ENCODE results near the gene TENT4A. TPM values are rescaled to one million over a fixed set of nuclear protein-coding genes. Genes with fewer than 3 reads are reported as not detected.

Gene TENT4A
- total and polyA plus RNA-seq, 11 donors, result 4.3 to 20.3 (median 11.2) TPM

GRCh38 chr5:6675784-6676491 is 37.3 kb upstream of the TENT4A start:
- no peaks in the 10 kb centered on the region for H3K36me3 ChIP-seq
- H3K4me3 ChIP-seq, result no peak overlapping the region
- no peak for DNase-seq
- H3K4me1 ChIP-seq, result no peaks in the 10 kb centered on the region
- 87 to 97% (median 92%) methylated on average over 5 of the region's 5 CpGs for WGBS, 4 donors
- H3K27ac ChIP-seq, result no peak overlapping the region
- no peak for ATAC-seq
- TF ChIP-seq CTCF (IDR thresholded peaks at IDR 0.05) (no peak), POLR2A (IDR thresholded peaks at IDR 0.05) (no peak)
- peaks cover 0 to 4% (median 0%) of the 10 kb centered on the region in 12 donors for H3K9me3 ChIP-seq
- intact Hi-C loops (cut with DNase I), result no loop called here
- no peaks in the 10 kb centered on the region for H3K27me3 ChIP-seq

- H3K27me3 ChIP-seq, result no peaks in the 10 kb centered on the region
- H3K27ac ChIP-seq, result no peak overlapping the region
- peaks cover 0 to 4% (median 0%) of the 10 kb centered on the region in 12 donors for H3K9me3 ChIP-seq
- no peaks in the 10 kb centered on the region for H3K36me3 ChIP-seq
- no peak for DNase-seq
- ATAC-seq, result no peak
- 74 to 87% (median 86%) methylated on average over 2 of the region's 2 CpGs for WGBS, 4 donors
- TF ChIP-seq POLR2A (IDR thresholded peaks at IDR 0.05), result no peak
- H3K4me3 ChIP-seq, result no peak overlapping the region
- intact Hi-C loops (cut with DNase I), result no loop called here
- H3K4me1 ChIP-seq, result no peaks in the 10 kb centered on the region
These were observed 36.5 kb upstream of the TENT4A start for GRCh38 chr5:6676702-6677101.

GRCh38 chr5:6678385-6678784 is 34.8 kb upstream of the TENT4A start:
- TF ChIP-seq CTCF (IDR thresholded peaks at IDR 0.05) (no peak), POLR2A (IDR thresholded peaks at IDR 0.05) (no peak)
- Histone ChIP-seq H3K4me3 (no peak overlapping the region), H3K27me3 (peaks cover 0 to 4% (median 0%) of the 10 kb centered on the region in 9 donors), H3K27ac (no peak overlapping the region), H3K9me3 (peaks cover 0 to under 1% (median 0%) of the 10 kb centered on the region in 12 donors), H3K4me1 (no peaks in the 10 kb centered on the region), H3K36me3 (no peaks in the 10 kb centered on the region)
- ATAC-seq (no peak), DNase-seq (no peak)
- intact Hi-C loops (cut with DNase I), result no loop called here
- 67 to 94% (median 86%) methylated on average over 1 of the region's 1 CpG for WGBS, 4 donors

- ATAC-seq (no peak), DNase-seq (no peak)
- intact Hi-C loops (cut with DNase I), result no loop called here
- Histone ChIP-seq H3K4me3 (no peak overlapping the region), H3K9me3 (no peaks in the 10 kb centered on the region), H3K36me3 (no peaks in the 10 kb centered on the region), H3K27ac (no peak overlapping the region), H3K27me3 (peaks cover 0 to 13% (median 0%) of the 10 kb centered on the region in 9 donors), H3K4me1 (no peaks in the 10 kb centered on the region)
- TF ChIP-seq POLR2A (IDR thresholded peaks at IDR 0.05) (no peak), CTCF (IDR thresholded peaks at IDR 0.05) (no peak)
- WGBS, 4 donors, result 60 to 67% (median 62%) methylated on average over 6 of the region's 6 CpGs
These were observed 32.3 kb upstream of the TENT4A start for GRCh38 chr5:6680922-6681321.

GRCh38 chr5:6681682-6682081 is 31.6 kb upstream of the TENT4A start:
- intact Hi-C loops (cut with DNase I), result no loop called here
- Histone ChIP-seq H3K4me1 (peaks cover 0 to 2% (median 0%) of the 10 kb centered on the region in 12 donors), H3K27me3 (peaks cover 0 to 13% (median 0%) of the 10 kb centered on the region in 9 donors), H3K9me3 (no peaks in the 10 kb centered on the region), H3K36me3 (no peaks in the 10 kb centered on the region), H3K27ac (no peak overlapping the region), H3K4me3 (no peak overlapping the region)
- TF ChIP-seq CTCF (IDR thresholded peaks at IDR 0.05) (no peak), POLR2A (IDR thresholded peaks at IDR 0.05) (no peak)
- DNase-seq (no peak), ATAC-seq (no peak)
- 45 to 84% (median 66%) methylated on average over 2 of the region's 2 CpGs for WGBS, 4 donors
